Measurements from ENCODE around the gene CLCNKB.
"Not testable (repeated sequence)": the region's sequence is repeated elsewhere in the genome, so short reads cannot be mapped to it uniquely, and the experiment has no call there.

The CLCNKB gene

GRCh38 chr1:16043521-16043920 is at the start of gene CLCNKB:
CLCNKB (plus strand) TSS chr1:16043782; CDS start chr1:16044493, 711 bp downstream.
- no peak for DNase-seq

DNA sequence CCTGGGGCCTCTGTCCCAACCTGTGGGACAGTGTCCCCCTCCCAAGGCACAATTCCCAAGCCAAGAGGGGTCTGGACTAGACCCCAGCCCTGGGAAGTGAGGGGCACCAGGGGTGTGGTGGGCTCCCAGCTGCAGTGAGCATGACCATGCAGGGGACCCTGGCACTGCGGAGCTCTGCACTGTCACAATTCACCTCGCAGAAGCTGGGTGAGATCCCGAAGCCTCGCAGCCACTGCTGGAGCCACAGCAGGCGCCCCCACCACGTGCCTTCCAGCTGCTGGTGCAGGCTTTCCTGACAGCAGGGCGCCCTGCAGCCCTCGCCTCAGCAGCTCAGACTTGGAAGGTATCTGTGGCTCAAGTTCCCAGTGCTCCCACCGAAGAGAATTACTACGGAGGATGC is 49.5 kb upstream of the CLCNKB start:
- DNase-seq = no peak

- DNase-seq = peak; percentile 54
These were observed 48.8 kb upstream of the CLCNKB start for GRCh38 chr1:15994590-15995351.

- DNase-seq = no peak
These were observed 46.5 kb upstream of the CLCNKB start for GRCh38 chr1:15997076-15997585.

- DNase-seq = no peak
These were observed 45.8 kb upstream of the CLCNKB start for GRCh38 chr1:15997637-15998280.

GRCh38 chr1:15998929-15999328 is 44.7 kb upstream of the CLCNKB start:
- no peak for DNase-seq

- not testable (repeated sequence) for DNase-seq
These were observed 42.3 kb upstream of the CLCNKB start for GRCh38 chr1:16001274-16001673.

DNA sequence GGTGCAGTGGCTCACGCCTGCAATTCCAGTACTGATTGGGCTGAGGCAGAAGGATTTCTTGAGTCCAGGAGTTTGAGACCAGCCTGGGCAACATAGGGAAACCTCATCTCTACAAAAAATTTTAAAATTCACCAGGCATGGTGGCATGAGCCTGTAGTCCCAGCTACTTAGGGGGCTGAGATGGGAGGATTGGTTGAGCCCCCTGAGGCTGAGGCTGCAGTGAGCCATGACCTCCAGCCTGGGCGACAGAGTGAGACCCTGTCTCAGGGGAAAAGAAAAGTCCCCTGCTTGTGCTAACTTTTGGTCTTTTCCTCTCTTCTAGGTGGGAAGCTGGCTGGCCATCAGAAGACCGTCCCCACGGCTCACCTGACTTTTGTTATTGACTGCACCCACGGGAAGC is 38.0 kb upstream of the CLCNKB start:
- no peak for DNase-seq

DNA sequence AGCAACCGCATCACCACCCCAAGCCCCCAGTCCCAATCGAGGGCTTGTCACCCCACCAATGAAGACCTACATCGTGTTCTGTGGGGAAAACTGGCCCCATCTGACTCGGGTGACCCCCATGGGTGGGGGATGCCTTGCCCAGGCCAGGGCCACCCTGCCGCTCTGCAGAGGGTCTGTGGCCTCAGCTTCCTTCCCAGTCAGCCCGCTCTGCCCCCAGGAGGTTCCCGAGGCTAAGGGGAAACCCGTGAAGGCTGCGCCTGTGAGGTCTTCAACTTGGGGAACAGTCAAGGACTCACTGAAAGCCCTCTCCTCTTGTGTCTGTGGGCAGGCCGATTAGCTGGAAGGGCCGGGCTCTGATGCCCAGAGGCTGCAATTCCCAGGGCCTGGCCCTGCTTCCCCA is 37.6 kb upstream of the CLCNKB start:
- no peak for DNase-seq

- no peak for DNase-seq
These were observed 36.8 kb upstream of the CLCNKB start for GRCh38 chr1:16006552-16007485.

DNA sequence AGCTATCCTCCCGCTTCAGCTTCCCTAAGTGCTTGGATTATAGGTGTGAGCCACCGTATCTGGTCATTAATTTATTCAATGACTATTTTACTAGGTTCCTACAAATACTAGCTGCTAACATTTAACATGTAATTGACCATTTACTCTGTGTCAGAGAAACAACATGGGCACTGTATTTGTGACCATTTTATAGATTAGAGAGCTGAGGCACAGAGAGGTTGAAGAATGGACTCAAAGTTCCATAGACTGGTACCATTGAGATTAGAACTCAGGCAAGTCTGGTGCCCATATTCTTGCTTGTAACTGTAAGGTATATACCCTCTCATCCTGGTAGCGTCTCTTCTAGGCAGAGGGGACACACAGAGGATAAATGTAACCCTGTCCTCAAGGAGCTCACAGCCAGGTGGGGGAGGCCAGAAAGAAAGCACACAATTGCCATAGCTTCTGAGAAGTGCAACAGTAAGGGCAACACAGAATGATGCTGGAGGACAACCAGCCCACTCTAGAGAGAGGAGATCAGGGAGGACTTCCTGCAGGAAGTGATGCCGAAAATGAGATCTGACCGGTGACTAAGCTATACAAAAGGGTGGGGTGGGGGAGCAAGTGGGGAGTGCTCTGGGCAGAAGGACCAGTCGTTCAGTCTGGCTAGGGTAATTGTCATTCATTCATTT is 35.8 kb upstream of the CLCNKB start:
- no peak for DNase-seq

- peak; percentile 73 for DNase-seq
These were observed 34.5 kb upstream of the CLCNKB start for GRCh38 chr1:16009030-16009460.

- no peak for DNase-seq
These were observed 33.9 kb upstream of the CLCNKB start for GRCh38 chr1:16009678-16010077.

DNA sequence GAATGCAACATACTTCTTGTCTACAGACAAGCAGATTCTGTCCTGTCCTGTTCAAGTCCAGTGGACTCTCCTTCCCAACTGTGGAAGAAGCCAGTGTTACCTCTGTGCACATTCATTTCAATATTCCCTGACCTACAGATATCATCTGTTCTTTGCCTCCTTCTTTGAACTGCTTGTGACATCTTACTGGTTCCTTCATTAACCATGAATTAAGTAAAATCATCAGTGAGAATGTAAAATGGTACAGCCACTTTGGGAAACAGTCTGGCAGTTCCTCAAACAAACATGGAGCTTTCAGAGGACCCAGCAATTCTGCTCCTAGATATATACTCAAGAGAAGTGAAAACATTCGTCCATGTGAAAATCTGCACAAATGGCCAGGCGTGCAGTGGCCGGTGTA is 32.7 kb upstream of the CLCNKB start:
- no peak for DNase-seq

GRCh38 chr1:16011936-16012589 is 31.5 kb upstream of the CLCNKB start:
- DNase-seq = no peak

DNA sequence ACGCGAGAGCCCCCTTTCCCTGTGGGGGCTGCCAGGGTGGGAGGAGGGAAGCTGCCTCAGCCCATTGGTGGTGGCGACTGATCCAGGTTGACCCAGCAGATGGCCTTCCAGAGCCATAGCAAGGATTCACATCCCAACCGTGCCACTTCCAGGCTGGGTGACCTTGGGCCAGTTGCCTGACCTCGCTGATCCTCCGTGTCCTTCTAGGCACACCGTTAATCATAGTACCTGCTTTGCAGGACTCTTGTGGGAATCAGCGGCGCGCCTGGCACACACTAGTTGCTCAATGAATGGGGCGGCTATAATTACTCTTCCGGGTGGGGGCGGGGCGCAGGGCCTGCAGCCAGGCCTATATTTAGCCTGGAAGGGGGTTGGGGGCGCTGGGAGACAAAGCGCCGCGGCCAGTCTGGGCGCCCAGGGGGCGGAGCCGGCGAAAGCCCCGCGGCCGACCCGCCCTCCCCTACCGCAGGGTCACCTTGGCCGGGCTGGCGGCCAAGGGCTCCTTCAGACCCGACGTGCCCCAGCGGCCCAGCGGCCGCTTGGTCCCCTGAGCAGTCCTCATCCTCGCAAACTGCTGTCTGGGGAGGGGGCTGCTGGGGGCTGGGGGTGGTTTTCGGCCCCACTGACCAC is 30.9 kb upstream of the CLCNKB start:
- DNase-seq = peak; percentile 51

DNA sequence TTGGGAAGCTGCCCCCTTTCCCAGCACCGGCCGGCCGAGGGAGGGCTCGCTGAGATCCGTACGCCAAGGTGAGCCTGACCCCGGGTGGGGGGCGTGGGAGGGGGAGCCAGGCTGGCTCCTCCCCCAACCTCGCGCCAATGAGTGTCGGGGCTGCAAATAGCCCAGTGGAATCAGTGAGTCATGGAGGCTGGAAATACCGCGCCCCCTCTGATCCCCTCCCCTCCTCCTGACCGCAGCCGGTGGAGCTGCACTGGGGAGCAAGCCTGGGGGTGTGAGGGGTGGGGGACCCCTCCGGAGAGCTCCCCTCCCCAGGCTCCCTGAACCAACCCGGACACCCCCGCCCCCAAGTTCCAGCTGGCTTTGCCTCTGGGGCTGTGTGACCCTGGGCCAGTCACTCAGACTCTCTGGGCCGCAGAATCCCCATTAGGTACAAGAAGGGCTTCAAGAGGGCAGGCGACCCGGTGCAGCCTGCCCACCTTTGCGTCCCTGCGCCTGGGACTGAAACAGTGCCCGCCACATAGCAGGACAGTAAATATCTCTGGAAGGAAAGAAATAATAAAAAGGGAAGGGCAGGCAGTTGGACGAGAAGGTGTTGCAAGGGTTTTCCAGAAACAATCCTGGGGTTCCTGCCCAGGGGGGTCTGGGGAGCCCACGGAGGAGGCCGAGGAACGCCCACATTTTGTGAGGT is 30.2 kb upstream of the CLCNKB start:
- peak; percentile 65 for DNase-seq

DNA sequence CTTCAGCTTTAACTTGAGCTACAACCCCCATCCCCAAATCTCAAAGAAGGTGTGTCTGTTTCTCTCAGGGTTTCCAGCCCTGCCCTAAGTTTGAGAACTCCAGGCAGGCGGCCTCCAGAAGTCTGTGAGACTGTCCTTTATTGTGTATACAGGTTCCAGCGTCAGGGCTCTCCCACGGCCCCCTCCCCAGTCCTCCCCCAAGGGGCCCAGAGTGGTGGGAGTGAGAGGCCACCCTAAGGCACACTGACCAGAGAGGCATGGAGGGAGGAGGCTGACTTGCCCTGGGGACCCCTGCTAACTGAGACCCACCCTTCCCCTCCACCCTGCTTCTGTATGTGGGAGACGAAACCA is 29.7 kb upstream of the CLCNKB start:
- no peak for DNase-seq

GRCh38 chr1:16014509-16015482 is 28.8 kb upstream of the CLCNKB start:
- no peak for DNase-seq

- DNase-seq = no peak
These were observed 28.1 kb upstream of the CLCNKB start for GRCh38 chr1:16015491-16015890.

All from stimulated activated CD4-positive, alpha-beta T cell treated with anti-CD3 and anti-CD28 coated beads, Interleukin-4, amount 100 ng/mL, for 1 hour (primary cell).